Measurements from ENCODE around the gene HRG. TPM values are rescaled to one million over a fixed set of nuclear protein-coding genes. Genes with fewer than 3 reads are reported as not detected.

HRG gene
- total and polyA plus RNA-seq, 2 of the 8 experiments (the other 6 are each of a cell fraction or from before 2014, with no cell fraction given), result 0.03 to 0.15 TPM

DNA sequence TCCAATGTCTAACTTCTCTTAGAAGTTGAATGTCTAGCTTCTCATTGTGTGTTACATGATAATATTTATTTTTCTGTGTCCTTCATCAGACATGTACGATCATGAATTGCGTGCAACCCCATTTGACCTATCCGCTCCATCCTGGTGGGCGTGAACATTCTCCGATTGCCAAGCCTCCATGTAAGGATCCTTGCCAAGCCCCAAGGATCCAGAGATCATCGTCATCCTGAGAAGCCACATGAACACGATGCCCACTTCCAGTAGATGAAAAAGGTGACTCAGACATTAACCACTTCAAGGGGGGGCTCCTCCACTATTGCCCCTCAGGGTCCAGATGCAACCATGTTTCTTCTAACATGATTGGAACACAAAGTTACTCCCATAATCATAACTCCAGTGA lies 25.9 kb downstream of the HRG start:
- no peaks in the 10 kb centered on the region for H3K79me1 ChIP-seq (ENCODE audit: low read depth, low read length)
- H3K9me3 ChIP-seq (ENCODE audit: insufficient read depth in 2 of 2, low read depth in 1 of 2, low read length in 1 of 2), result peaks cover 0 to 2% of the 10 kb centered on the region in 2 experiments; a peak in 1 of 4 replicates
- no peak overlapping the region for H2BK12ac ChIP-seq (ENCODE audit: low read depth, low read length)
- peaks cover 0 to 7% (median 2%) of the 10 kb centered on the region in 4 experiments; a peak in 3 of 7 replicates for H3K4me1 ChIP-seq (replicated peaks in 1 of 4; ENCODE audit: control insufficient read depth in 3 of 4, insufficient read depth in 4 of 4, low read length in 3 of 4)
- 95% methylated on average over 7 of the region's 7 CpGs; no CpG with 5 or more reads in 1 of the 2 experiments for WGBS, 2 experiments (ENCODE audit: extremely low coverage in 1 of 2, insufficient coverage in 1 of 2, insufficient read length in 1 of 2, insufficient replicate concordance in 2 of 2, low coverage in 1 of 2, low lambda C conversion rate in 2 of 2, missing lambda C conversion rate in 1 of 2)
- H3K18ac ChIP-seq (ENCODE audit: extremely low read depth, low read length), result no peak overlapping the region
- POLR2A ChIA-PET (ENCODE audit: partially characterized antibody), result interaction anchor here (1.3 kb wide), 1 partner anchor 92 kb away, joined by 3 read pairs; the partner anchor contains the start of gene EIF4A2
- H3K14ac ChIP-seq (ENCODE audit: insufficient read length), result no peak overlapping the region
- H4K91ac ChIP-seq (replicated peaks; ENCODE audit: insufficient read length, low read length), result no peak overlapping the region
- H3K4me2 ChIP-seq (ENCODE audit: insufficient read depth in 1 of 2, low read depth in 2 of 2, low read length in 2 of 2), result no peak overlapping the region
- no peak overlapping the region for H2BK20ac ChIP-seq (ENCODE audit: low read length)
- no peak overlapping the region for H2AK5ac ChIP-seq (ENCODE audit: low read depth, low read length)
- H2BK120ac ChIP-seq (replicated peaks; ENCODE audit: low read depth, low read length), result no peak overlapping the region
- no peak overlapping the region for H3K4ac ChIP-seq (replicated peaks; ENCODE audit: insufficient read length, low read depth, low read length)
- no peaks in the 10 kb centered on the region; a peak in 1 of 7 replicates for H3K27me3 ChIP-seq (replicated peaks in 1 of 4; ENCODE audit: control insufficient read depth in 3 of 4, extremely low read depth in 1 of 4, insufficient read depth in 3 of 4, low read length in 3 of 4)
- no peak overlapping the region for H2BK5ac ChIP-seq (ENCODE audit: low read depth, low read length)
- H3K9ac ChIP-seq (replicated peaks in 1 of 4; ENCODE audit: extremely low read depth in 1 of 4, low read depth in 3 of 4, low read length in 3 of 4), result no peak overlapping the region; a peak in 1 of 7 replicates
- CTCF ChIA-PET (ENCODE audit: partially characterized antibody), result interaction anchor here (1.0 to 1.2 kb wide), 2 partner anchors 12 to 38 kb away, joined by 3 to 4 read pairs; no protein-coding TSS in a partner anchor
- no peak overlapping the region for H2BK15ac ChIP-seq (ENCODE audit: low read length)
- no peak for FAIRE-seq
- H3K4me3 ChIP-seq (ENCODE audit: extremely low read depth in 1 of 4, insufficient read depth in 2 of 4, low read depth in 3 of 4, low read length in 4 of 4), result no peak overlapping the region
- no peak for TF ChIP-seq FOSL1 (IDR thresholded peaks at IDR 0.05; ENCODE audit: insufficient read depth, low read depth, low read length)
- TF ChIP-seq, protein P1, sequence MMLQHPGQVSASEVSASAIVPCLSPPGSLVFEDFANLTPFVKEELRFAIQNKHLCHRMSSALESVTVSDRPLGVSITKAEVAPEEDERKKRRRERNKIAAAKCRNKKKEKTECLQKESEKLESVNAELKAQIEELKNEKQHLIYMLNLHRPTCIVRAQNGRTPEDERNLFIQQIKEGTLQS (IDR thresholded peaks at IDR 0.05; ENCODE audit: insufficient read depth, low read depth, low read length), result no peak
- no peak for TF ChIP-seq BACH1 (IDR thresholded peaks at IDR 0.05; ENCODE audit: low read length)
- no peak for TF ChIP-seq SUZ12 (IDR thresholded peaks at IDR 0.05; ENCODE audit: low read length)
- TF ChIP-seq TAF7 (optimal IDR thresholded peaks at IDR 0.05; ENCODE audit: borderline replicate concordance, low read depth, low read length), result no peak
- TF ChIP-seq TEAD4 (IDR thresholded peaks at IDR 0.05; ENCODE audit: low read depth, low read length), result no peak
- TF ChIP-seq, protein P2, sequence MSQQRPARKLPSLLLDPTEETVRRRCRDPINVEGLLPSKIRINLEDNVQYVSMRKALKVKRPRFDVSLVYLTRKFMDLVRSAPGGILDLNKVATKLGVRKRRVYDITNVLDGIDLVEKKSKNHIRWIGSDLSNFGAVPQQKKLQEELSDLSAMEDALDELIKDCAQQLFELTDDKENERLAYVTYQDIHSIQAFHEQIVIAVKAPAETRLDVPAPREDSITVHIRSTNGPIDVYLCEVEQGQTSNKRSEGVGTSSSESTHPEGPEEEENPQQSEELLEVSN (IDR thresholded peaks at IDR 0.05), result no peak
- H3K23me2 ChIP-seq (ENCODE audit: low read depth, low read length), result no peaks in the 10 kb centered on the region
- no peak overlapping the region for H3K23ac ChIP-seq (ENCODE audit: insufficient read length)
- H4K20me1 ChIP-seq (replicated peaks in 1 of 2; ENCODE audit: control insufficient read depth in 1 of 2, insufficient read depth in 2 of 2, low read length in 2 of 2), result no peaks in the 10 kb centered on the region
- no peak overlapping the region for H4K8ac ChIP-seq (ENCODE audit: extremely low read depth, insufficient read depth, low read length)
- H3K56ac ChIP-seq (replicated peaks; ENCODE audit: insufficient read length, low read depth, low read length), result no peak overlapping the region
- no peak overlapping the region for H2AFZ ChIP-seq (ENCODE audit: low read length)
- no peak for DNase-seq (ENCODE audit: low read depth in 1 of 2, low spot score in 2 of 2)
- no peak overlapping the region for H4K5ac ChIP-seq (ENCODE audit: insufficient read length, low read depth, low read length)
- H3K27ac ChIP-seq (ENCODE audit: low read depth, low read length), result no peak overlapping the region
- H3K79me2 ChIP-seq (ENCODE audit: control insufficient read depth in 1 of 2, insufficient read depth in 2 of 2, low read length in 2 of 2), result no peaks in the 10 kb centered on the region
- no peaks in the 10 kb centered on the region for H3K36me3 ChIP-seq (ENCODE audit: control insufficient read depth in 2 of 4, insufficient read depth in 4 of 4, low read length in 3 of 4)
